IPS-18c (cell line): ENCODE results near the gene LDLRAP1.
"Not testable (repeated sequence)": the region's sequence is repeated elsewhere in the genome, so short reads cannot be mapped to it uniquely, and the experiment has no call there.

Experiments
- H3K4me3 ChIP-seq: 2 replicates; pipeline ENCODE4 v1.7.0; 2013; ENCODE audit warnings: low read depth, mild to moderate bottlenecking, low read length, moderate library complexity; ENCODE audit not compliant: insufficient read depth
- H3K9me3 ChIP-seq: one replicate; pipeline ENCODE4 v1.6.1; 2013; ENCODE audit warnings: mild to moderate bottlenecking, low read length, moderate library complexity; ENCODE audit not compliant: control insufficient read depth, insufficient read depth

Gene LDLRAP1

GRCh38 chr1:25543425-25544242, at the start of gene LDLRAP1:
Gene LDLRAP1 (plus strand): TSS chr1:25543606. CDS start chr1:25543699, 93 bp downstream.
- Histone ChIP-seq H3K9me3 (no peaks in the 10 kb centered on the region), H3K4me3 (peak within 1 kb of the TSS; percentile 71)

GRCh38 chr1:25494952-25495351, 48.5 kb upstream of the LDLRAP1 start:
- no peak overlapping the region for H3K4me3 ChIP-seq

GRCh38 chr1:25500694-25501093, 42.7 kb upstream of the LDLRAP1 start:
- no peak overlapping the region for H3K4me3 ChIP-seq
- H3K9me3 ChIP-seq: peaks cover 3% of the 10 kb centered on the region

More at GRCh38 chr1:25494952-25495351, 48.5 kb upstream of the LDLRAP1 start:
- H3K9me3 ChIP-seq: no peaks in the 10 kb centered on the region

- no peak overlapping the region for H3K4me3 ChIP-seq
- H3K9me3 ChIP-seq: peaks cover 3% of the 10 kb centered on the region
These were observed 42.0 kb upstream of the LDLRAP1 start for GRCh38 chr1:25501235-25502058.

GRCh38 chr1:25502957-25503356, 40.4 kb upstream of the LDLRAP1 start:
- H3K4me3 ChIP-seq: no peak overlapping the region

GRCh38 chr1:25503551-25504426, 39.6 kb upstream of the LDLRAP1 start:
- H3K4me3 ChIP-seq: no peak overlapping the region
- H3K9me3 ChIP-seq: peaks cover 3% of the 10 kb centered on the region

More at GRCh38 chr1:25502957-25503356, 40.4 kb upstream of the LDLRAP1 start:
- peaks cover 3% of the 10 kb centered on the region for H3K9me3 ChIP-seq

- no peak overlapping the region for H3K4me3 ChIP-seq
- H3K9me3 ChIP-seq: peaks cover 3% of the 10 kb centered on the region
These were observed 38.5 kb upstream of the LDLRAP1 start for GRCh38 chr1:25504706-25505595.

- peaks cover 3% of the 10 kb centered on the region for H3K9me3 ChIP-seq
- no peak overlapping the region; the same call in 1 of the 2 replicates for H3K4me3 ChIP-seq
These were observed 37.6 kb upstream of the LDLRAP1 start for GRCh38 chr1:25505656-25506385.

- H3K4me3 ChIP-seq: peak overlapping the region; percentile 20; the same call in 1 of the 2 replicates
These were observed 36.6 kb upstream of the LDLRAP1 start for GRCh38 chr1:25506566-25507463.

GRCh38 chr1:25513666-25514065, 29.7 kb upstream of the LDLRAP1 start:
- Histone ChIP-seq H3K9me3 (no peaks in the 10 kb centered on the region), H3K4me3 (no peak overlapping the region)

More at GRCh38 chr1:25506566-25507463, 36.6 kb upstream of the LDLRAP1 start:
- not testable (repeated sequence) for H3K9me3 ChIP-seq

- Histone ChIP-seq H3K9me3 (no peaks in the 10 kb centered on the region), H3K4me3 (no peak overlapping the region)
These were observed 28.4 kb upstream of the LDLRAP1 start for GRCh38 chr1:25515033-25515432.

GRCh38 chr1:25516686-25517085, 26.7 kb upstream of the LDLRAP1 start:
- Histone ChIP-seq H3K4me3 (no peak overlapping the region), H3K9me3 (no peaks in the 10 kb centered on the region)

- Histone ChIP-seq H3K9me3 (no peaks in the 10 kb centered on the region), H3K4me3 (no peak overlapping the region)
These were observed 25.7 kb upstream of the LDLRAP1 start for GRCh38 chr1:25517476-25518394.

- Histone ChIP-seq H3K4me3 (no peak overlapping the region), H3K9me3 (no peaks in the 10 kb centered on the region)
These were observed 23.8 kb upstream of the LDLRAP1 start for GRCh38 chr1:25519624-25520023.
